ENCODE results near the gene OR13C4.
"Not testable (repeated sequence)": the region's sequence is repeated elsewhere in the genome, so short reads cannot be mapped to it uniquely, and the experiment has no call there.

OR13C4 gene

DNA sequence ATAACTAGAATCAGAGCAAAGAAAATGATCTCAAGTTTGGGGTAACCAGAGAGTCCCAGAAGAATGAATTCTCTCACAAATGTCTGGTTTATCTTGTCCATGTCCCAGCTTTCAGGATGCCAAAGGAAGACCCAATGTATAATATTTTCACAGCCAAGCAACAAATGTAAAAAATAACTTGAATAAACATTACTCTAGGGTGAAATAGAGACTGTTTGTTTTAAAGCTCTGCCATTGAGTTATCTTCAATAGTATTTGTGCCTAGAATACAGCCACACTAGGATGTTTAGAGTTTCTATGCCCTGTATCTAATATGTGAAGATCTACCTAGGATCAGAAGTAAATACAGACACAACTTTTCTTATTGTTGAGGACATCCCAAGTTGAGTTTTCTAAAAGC, at the start of gene OR13C4:
Gene OR13C4, minus strand, starts transcription at position 101 of the 400 bp plus-strand sequence. Its CDS starts 0 bp downstream, at position 101.
- FAIRE-seq: no peak

DNA sequence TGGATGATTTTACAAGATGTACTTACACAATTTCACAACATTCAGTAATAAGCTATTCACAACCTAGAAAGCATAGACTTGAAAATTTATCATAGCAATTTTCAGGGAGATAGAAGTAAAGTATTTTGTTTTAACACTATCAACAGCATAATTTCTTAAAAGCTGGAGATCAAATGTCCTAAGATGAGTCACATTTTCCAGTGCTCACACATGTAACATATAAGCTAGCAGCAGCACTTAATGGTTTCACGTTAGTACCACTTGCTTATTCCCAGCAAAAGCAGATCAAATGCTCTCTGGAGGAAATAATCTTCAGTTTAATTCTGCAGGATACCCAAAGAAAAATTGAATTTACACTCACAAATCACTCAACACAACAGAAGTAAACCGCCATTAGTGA, 48.4 kb upstream of the OR13C4 start:
- no peak for FAIRE-seq

DNA sequence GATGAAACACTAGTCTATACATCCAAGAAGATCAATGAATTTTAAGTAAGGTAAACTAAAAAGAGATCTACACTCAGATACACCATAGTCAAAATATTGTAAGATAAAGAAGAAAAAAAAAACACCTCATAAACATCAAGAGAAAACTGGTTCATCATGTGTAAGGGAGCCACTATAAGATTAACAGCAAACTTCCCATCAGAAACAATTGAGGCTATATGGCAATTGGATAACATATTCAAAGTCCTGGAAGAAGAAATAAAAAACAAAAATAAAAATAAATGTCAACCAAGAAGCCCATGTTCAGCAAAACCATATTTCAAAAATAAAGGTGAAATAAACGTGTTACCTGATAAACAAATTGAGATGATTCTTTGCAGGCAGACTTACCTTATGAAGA, 45.6 kb upstream of the OR13C4 start:
- no peak for FAIRE-seq

DNA sequence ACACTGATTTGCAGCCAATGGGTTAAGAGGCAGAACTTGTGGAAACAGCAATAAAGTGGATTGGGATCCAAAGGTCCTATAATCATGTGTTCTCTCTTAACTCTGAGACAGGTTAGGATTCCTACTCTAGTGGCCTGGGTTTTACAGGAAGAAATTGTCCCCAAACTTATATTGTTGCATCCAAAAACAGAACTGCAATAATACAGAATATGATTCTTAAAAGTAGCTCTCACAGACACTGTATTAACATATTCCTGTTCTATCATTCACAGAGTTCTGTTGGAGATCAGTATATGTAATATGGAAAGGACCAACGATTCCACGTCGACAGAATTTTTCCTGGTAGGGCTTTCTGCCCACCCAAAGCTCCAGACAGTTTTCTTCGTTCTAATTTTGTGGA, 41.9 kb upstream of the OR13C4 start, which contains the start of gene OR13C8:
Gene OR13C8, plus strand, starts transcription at position 301 of the 400 bp plus-strand sequence. Its CDS starts 0 bp downstream, at position 301.
- no peak for FAIRE-seq

DNA sequence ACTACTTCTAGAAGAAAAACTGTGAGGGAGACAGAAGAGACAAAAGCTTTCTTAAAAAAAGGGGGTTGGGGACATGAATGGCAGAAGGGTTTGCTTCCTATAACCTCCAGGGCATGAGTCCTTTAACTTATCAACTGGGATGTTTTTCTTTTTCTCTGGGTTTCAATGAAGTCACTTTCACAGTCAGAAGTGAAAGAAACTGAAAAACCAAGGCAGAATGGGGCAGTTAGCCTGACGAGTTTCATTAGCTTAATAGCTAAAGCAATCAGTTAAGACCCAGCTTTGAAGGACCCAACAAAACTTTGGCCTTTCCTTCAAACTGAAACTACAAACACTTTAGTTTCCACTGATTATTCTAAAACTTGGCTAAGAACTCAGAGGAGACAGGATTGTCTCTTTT, 37.3 kb upstream of the OR13C4 start:
- no peak for FAIRE-seq

DNA sequence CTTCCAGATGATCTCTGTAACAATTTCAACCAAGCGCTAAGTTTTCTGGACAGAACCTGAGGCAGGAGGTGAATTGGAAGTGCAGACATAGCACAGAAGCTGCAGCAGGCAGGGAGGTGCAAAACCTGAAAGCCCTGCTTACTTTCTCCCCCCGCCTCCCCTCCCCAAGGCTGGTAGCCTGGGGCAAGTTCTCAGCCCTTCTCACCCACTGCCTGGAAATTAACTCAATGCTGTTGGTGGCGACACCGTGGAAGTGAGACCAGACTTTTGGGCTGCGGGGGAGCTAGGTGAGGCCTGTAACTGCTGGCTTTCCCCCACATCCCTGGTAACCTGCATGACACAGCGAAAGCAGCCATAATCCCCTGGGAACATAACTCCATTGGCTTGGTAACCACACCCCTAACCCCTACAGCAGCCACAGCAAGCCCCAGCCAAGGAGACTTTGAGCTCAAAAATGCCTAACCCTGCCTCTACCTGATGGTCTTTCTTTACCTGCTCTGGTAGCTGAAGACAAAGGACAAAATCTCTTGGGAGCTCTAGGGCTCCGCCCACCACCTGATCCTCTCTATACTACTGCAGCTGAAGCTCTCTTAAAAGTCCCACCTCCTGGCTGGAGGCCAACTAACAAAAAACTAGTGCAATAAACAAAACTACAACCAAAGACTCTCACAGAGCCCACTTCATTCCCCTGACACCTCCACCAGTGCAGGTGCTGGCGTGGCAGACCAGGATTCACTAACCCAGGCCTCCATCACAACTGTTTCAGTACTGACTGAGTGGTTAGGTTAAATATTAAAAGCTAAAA, 30.0 kb upstream of the OR13C4 start:
- FAIRE-seq: no peak

DNA sequence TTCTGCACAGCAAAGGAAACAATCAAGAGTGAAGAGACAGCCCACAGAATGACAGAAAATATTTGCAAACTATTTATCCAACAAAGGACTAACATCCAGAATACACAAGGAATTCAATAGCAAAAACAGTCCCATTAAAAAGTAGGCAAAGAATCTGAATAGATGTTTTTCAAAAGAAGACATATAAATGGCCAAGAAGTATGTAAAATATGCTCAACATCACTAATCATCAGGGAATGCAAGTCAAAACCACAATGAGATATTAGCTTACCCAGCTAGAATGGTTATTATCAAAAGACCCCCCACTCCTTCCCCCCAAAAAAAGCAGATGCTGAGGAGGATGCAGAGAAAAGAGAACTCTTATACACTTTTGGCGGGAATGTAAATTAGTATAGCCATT, 28.5 kb upstream of the OR13C4 start:
- FAIRE-seq: no peak

DNA sequence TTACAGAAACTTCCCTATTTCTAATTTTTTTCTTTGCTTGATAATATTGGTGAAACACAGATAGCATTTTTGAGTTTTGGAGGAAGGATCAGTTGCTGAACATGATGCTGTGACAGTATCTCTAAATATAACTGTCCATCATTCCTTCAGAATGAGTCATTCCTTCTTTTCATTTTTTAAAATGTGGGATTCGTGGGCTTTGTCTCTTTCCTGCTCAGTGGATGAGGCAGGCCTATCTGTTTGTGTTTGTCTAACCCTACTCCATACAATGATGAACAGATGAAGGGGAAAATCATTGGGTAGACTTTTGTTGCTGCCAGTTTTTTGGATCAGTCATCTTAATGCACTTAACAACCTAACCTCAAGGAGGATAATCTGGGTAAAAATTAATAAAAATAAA, 26.3 kb upstream of the OR13C4 start:
- no peak for FAIRE-seq

DNA sequence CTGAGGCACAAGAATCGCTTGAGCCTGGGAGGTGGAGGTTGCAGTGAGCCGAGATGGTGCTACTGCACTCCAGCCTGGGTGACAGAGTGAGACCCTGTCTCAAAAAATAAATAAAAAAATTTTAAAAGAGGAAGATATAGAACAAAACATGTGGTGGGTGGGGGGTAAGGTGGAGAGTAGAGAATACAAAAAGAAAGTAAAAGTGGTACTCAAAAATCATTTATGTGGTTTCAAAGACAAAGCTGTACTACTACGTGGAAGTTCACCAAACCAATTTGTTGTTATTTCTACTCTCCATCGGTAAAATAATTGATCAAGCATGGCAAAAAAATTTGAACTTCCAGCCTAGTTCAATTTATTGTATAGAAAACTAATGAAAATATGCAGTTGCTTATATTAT, 17.6 kb upstream of the OR13C4 start:
- FAIRE-seq: no peak

DNA sequence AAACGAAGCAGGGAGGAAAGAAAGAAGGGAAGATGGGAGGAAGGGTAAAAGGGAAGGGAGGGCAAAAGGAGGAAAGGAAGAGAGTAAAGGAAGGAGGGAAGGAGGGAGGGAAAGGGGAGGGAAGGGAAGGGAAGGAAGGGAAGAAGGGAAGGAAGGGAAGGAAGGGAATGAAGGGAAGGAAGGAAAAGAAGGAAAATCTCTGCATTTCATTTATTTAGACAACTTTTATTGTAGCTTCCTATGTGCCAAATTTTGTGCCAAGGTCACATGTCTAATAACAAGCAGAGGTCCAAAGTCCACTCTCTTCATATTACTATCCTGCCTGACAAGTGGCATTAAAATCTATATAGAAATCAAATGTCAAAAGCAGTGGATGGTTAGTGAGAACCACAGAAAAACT, 12.3 kb upstream of the OR13C4 start:
- FAIRE-seq: no peak

DNA sequence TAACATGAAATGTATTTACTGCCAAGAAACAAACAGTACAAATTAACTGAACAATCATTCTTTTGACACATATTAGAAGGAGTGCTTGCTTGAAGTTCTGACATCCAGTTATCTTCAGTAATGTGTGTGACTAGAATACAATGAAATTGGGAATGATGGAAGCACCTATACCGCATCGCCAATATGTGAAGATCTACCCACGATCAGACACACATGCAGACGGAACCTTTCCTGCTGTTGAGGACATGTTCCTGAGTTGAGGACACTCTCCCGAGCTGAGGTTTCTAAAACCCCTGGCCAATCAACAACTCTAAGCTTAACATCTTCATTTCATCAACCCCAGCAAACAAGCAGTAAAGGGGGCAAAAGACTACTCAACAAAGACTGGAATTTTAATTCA, 9.7 kb upstream of the OR13C4 start, which contains the start of gene OR13C3:
Gene OR13C3, minus strand, starts transcription at position 101 of the 400 bp plus-strand sequence. CDS start 133 bp downstream, outside the sequence.
- no peak for FAIRE-seq

DNA sequence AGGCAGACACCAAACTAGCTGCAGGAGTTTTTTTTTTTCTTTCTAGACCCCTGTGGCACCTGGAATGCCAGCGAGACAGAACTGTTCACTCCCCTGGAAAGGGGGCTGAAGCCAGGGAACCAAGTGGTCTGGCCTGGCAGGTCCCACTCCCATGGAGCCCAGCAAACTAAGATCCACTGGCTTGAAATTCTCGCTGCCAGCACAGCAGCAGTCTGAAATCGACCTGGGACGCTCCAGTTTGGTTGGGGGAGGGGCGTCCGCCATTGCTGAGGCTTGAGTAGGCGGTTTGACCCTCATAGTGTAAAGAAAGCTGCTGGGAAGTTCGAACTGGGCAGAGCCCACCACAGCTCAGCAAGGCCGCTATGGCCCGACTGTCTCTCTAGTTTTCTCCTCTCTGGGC, 6.8 kb downstream of the OR13C4 start:
- FAIRE-seq: not testable (repeated sequence)

DNA sequence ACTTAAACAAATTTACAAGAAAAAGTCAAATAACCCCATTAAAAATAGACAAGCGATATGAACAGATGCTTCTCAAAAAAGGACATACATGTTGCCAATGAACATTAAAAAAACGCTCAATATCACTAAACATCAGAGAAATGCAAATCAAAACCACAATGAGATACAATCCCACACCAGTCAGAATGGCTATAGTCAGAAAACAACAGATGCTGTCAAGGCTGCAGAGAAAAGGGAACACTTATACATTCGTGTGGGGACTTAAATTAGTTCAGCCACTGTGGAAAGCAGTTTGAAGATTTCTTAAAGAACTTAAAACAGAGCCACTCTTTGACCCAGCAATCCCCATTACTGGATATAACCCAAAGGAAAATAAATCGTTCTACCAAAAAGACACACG, 12.1 kb downstream of the OR13C4 start:
- no peak for FAIRE-seq

DNA sequence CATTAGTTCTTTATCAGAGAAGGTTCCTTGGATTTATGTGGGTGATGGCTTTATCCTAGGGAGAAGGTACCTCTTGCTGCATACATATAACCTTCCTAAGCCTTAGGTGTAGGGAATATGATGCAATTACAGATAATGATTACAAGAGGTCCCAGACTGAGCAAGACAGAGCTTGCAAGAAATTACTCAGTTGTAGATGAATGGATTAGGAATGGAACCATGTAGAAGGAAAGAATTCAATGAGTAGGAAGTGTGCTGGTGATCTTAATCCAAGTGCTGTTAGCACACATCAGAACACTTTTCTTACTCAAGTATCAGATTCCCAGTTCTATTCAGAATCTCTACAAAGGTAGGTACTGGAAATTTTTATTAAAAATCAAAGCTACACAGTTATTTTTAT, 20.4 kb downstream of the OR13C4 start:
- no peak for FAIRE-seq

DNA sequence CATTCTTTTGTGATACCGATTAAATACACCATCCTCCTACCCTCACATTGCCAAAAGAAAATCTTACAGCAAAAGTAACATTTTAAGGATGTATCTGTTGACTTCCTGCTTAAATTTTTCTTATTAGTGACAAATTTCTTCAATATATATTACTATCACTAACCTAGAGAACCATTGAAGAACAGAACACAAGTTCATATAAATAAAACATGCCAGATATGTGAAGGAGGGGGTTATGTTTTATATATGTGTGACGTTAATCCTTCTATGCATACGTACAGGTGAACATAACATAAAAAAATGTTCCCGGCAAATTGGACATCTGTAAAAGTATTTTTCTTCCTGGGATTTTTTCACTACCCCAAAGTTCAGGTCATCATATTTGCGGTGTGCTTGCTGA, 23.0 kb downstream of the OR13C4 start, which contains the start of gene OR13F1:
Gene OR13F1, plus strand, starts transcription at position 301 of the 400 bp plus-strand sequence. Its CDS starts 0 bp downstream, at position 301.
- FAIRE-seq: no peak

DNA sequence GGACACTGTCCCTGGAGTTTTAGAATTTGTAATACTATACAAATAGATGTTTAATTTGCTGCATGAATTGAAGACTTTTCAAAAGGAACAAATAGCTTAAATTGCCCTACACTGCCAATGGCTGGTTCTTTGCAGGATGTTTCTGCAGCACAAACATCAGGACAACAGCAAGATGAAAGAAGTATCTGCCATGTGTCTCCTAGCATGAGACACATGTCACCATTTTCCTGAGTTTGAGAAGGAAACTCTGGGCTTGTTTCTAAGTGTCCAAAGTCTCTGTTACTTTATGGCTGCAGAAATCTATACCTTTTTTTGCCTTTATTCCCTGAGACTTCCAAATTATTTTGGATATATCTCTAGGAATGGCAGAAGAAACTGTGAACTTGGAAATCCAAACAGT, 23.6 kb downstream of the OR13C4 start:
- FAIRE-seq: no peak

DNA sequence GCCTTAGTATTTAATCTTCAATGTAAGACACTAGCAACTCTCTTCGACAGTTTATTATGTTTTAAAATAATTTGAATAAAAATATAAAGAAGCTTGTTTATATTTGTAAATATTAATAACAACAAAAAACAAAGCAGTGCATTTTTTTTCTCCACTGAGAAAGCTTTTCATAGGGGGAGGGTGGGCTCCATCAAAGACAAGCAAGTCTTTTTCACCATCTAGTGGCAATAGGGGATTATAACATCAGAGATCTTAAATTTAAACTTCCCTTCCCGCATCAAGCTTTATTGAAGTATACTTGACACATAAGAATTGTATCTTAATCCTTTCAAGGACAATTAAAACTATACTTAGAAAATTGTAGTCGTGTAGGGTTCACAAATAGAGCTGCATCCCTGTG, 32.2 kb downstream of the OR13C4 start:
- no peak for FAIRE-seq

DNA sequence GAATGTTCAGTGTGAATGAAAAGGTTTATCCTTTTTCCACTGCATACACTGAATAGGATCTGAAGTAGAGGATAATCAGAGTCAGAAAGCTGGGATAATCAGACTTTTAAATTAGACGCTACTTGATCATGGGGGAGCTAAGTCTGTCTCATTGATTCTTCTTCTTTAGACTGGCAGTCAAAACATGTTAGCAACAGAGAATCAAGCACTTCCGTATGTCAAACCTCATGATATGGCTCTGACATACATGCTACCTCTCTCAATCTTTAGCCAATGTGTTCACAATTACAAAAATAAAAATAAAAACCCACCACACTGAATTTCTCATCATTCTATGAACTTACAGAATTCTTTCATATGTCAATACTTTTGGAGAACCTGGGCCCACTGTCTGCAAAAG, 42.0 kb downstream of the OR13C4 start:
- FAIRE-seq: no peak

DNA sequence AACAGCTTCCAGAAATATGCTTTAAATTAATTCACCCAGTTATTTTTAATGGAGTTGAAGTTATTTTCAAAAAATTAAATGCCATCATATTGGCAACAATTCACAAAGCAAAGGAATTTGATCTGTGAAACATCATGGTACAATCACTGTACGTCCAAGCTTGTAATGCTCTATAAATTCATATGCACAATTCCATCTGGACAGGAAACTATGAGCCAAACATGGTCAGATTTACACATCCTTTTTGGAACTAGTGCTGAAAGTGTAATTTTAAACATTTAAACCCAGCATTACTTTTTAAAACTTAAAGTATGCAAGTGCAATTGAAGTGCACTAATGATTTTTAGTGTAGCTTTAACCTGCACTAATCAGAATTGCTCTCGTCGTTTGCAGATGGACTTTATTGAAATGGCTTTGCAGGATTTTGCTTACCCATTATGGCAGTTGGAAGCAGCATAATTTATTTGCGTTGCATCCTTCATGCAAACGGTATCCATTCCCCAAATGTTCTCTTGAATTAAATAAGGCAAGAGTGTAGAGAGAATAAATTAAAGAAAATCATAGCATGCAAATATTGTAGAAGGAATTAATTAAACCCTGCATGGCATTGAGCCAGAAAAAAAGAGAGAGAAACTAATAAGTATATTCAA, 44.0 kb downstream of the OR13C4 start:
- no peak for FAIRE-seq
